Fibroblast of lung (primary cell): ENCODE results near the gene PRPSAP2. TPM values are rescaled to one million over a fixed set of nuclear protein-coding genes. Genes with fewer than 3 reads are reported as not detected.

Experiments used
- DNase-seq, 2 donors: peaks; one replicate each; pipeline versions ENCODE4 v3.0.0 to v3.0.0-alpha.2; 2010; ENCODE audit warnings: low read depth in 2 of 2
- H2AFZ ChIP-seq: 2 replicates; pipeline ENCODE4 v1.5.1; 2012; ENCODE audit warnings: low read length, control low read depth, inconsistent platforms
- H3K27ac ChIP-seq: 2 replicates; pipeline ENCODE4 v1.5.1; 2011; ENCODE audit warnings: low read length, control low read depth; ENCODE audit not compliant: insufficient read depth
- H3K27me3 ChIP-seq: 2 replicates; pipeline ENCODE4 v1.5.1; 2011; ENCODE audit warnings: mild to moderate bottlenecking, low read length; ENCODE audit not compliant: control insufficient read depth, insufficient read depth
- H3K36me3 ChIP-seq: 2 replicates; pipeline ENCODE4 v1.5.1; 2011; ENCODE audit warnings: low read length; ENCODE audit not compliant: control insufficient read depth, insufficient read depth
- H3K4me1 ChIP-seq: 2 replicates; pipeline ENCODE4 v1.5.1; 2011; ENCODE audit warnings: low read length; ENCODE audit not compliant: control insufficient read depth, insufficient read depth; ENCODE audit errors: extremely low read depth
- H3K4me2 ChIP-seq: 2 replicates; pipeline ENCODE4 v1.5.1; 2011; ENCODE audit warnings: low read length, control low read depth; ENCODE audit not compliant: insufficient read depth; ENCODE audit errors: extremely low read depth
- H3K4me3 ChIP-seq, 4 experiments: fragments of 200-600 bp in 1 of 4; sonication (generic) in 1 of 4; replicated peaks in 1 of 4; 2 replicates each; pipeline ENCODE4 v1.5.1; 2011 to 2016; ENCODE audit warnings: low read length in 4 of 4, low read depth in 3 of 4, mild to moderate bottlenecking in 3 of 4, control low read depth in 2 of 4, inconsistent platforms in 1 of 4, mixed read lengths in 1 of 4; ENCODE audit not compliant: insufficient read depth in 1 of 4; ENCODE audit errors: control extremely low read depth in 1 of 4
- H3K79me2 ChIP-seq: 2 replicates; pipeline ENCODE4 v1.5.1; 2012; ENCODE audit warnings: mild to moderate bottlenecking, low read length, inconsistent platforms; ENCODE audit not compliant: control insufficient read depth, insufficient read depth
- H3K9ac ChIP-seq: 2 replicates; pipeline ENCODE4 v1.5.1; 2011; ENCODE audit warnings: mild to moderate bottlenecking, low read length, control low read depth; ENCODE audit not compliant: insufficient read depth
- H3K9me3 ChIP-seq: 2 replicates; pipeline ENCODE4 v1.5.1; 2012; ENCODE audit warnings: low read depth, low read length; ENCODE audit not compliant: control insufficient read depth, insufficient read depth
- H4K20me1 ChIP-seq: 2 replicates; pipeline ENCODE4 v1.5.1; 2011; ENCODE audit warnings: low read length; ENCODE audit not compliant: control insufficient read depth, insufficient read depth; ENCODE audit errors: extremely low read depth
- CTCF ChIP-seq, 2 donors: IDR thresholded peaks in 1 of 2; conservative IDR thresholded peaks in 1 of 2; 1 replicate in 1 of 2; 2 replicates in 1 of 2; pipeline ENCODE4 v1.5.1; 2011 to 2012; ENCODE audit warnings: low read length in 2 of 2, control low read depth in 1 of 2, inconsistent platforms in 1 of 2, low read depth in 1 of 2, mild to moderate bottlenecking in 1 of 2
- EZH2 ChIP-seq: IDR thresholded peaks from 2 replicates; pipeline ENCODE4 v1.5.1; 2012; ENCODE audit warnings: low read length, control low read depth, mild to moderate bottlenecking; ENCODE audit errors: missing control alignments
- polyA plus RNA-seq, 2 donors: library from polyadenylated mRNA; depleted of rRNA in 1 of 2; stranded (reverse) in 1 of 2; unstranded in 1 of 2; fragments of >200 nt; gene quantifications; 2 replicates each; pipeline ENCODE4 v1.2.1, GENCODE V29; 2011 to 2012; ENCODE audit warnings: missing spikeins in 1 of 2
- total RNA-seq: library from RNA; depleted of rRNA; stranded (reverse); fragments of >200 nt; gene quantifications from 2 replicates; pipeline ENCODE4 v1.2.1, GENCODE V29; 2014

Gene PRPSAP2
- total and polyA plus RNA-seq, 2 donors (not counting 1 experiment from before 2014, with no cell fraction given): 23.1 to 47.4 TPM

- Histone ChIP-seq H3K79me2 (no peaks in the 10 kb centered on the region), H3K36me3 (peaks cover 2% of the 10 kb centered on the region), H3K4me3 (no peak overlapping the region), H3K9ac (no peak overlapping the region), H4K20me1 (no peaks in the 10 kb centered on the region), H3K27ac (no peak overlapping the region), H3K4me2 (no peak overlapping the region), H3K4me1 (no peaks in the 10 kb centered on the region), H3K9me3 (no peaks in the 10 kb centered on the region), H3K27me3 (no peaks in the 10 kb centered on the region), H2AFZ (no peak overlapping the region)
- TF ChIP-seq CTCF (conservative IDR thresholded peaks at IDR 0.05 in 1 of 2, IDR thresholded peaks at IDR 0.05 in 1 of 2; ENCODE audit: low read depth in 1 of 2, low read length in 2 of 2) (no peak), EZH2 (no peak)
- DNase-seq: no peak
Observed at GRCh38 chr17:18910326-18910725, 52.4 kb downstream of the PRPSAP2 start.

GRCh38 chr17:18910881-18911280 is 53.0 kb downstream of the PRPSAP2 start:
- Histone ChIP-seq H2AFZ (no peak overlapping the region), H3K27ac (no peak overlapping the region), H3K9ac (no peak overlapping the region), H4K20me1 (no peaks in the 10 kb centered on the region), H3K4me3 (no peak overlapping the region), H3K4me2 (no peak overlapping the region), H3K79me2 (no peaks in the 10 kb centered on the region), H3K4me1 (no peaks in the 10 kb centered on the region), H3K9me3 (no peaks in the 10 kb centered on the region), H3K36me3 (peaks cover 2% of the 10 kb centered on the region), H3K27me3 (no peaks in the 10 kb centered on the region)
- DNase-seq: no peak
- TF ChIP-seq CTCF (conservative IDR thresholded peaks at IDR 0.05 in 1 of 2, IDR thresholded peaks at IDR 0.05 in 1 of 2; ENCODE audit: low read depth in 1 of 2, low read length in 2 of 2) (no peak), EZH2 (no peak)

GRCh38 chr17:18916816-18917500 is 59.0 kb downstream of the PRPSAP2 start:
- TF ChIP-seq CTCF (conservative IDR thresholded peaks at IDR 0.05 in 1 of 2, IDR thresholded peaks at IDR 0.05 in 1 of 2; ENCODE audit: low read depth in 1 of 2, low read length in 2 of 2) (no peak), EZH2 (no peak)
- H3K36me3 ChIP-seq: peaks cover 4% of the 10 kb centered on the region
- no peaks in the 10 kb centered on the region for H3K79me2 ChIP-seq
- H3K4me3 ChIP-seq: no peak overlapping the region
- DNase-seq: peak in 1 of 2 donors; percentile 16
- H3K27me3 ChIP-seq: no peaks in the 10 kb centered on the region
- H2AFZ ChIP-seq: no peak overlapping the region
- no peaks in the 10 kb centered on the region for H3K9me3 ChIP-seq
- H3K4me1 ChIP-seq: no peaks in the 10 kb centered on the region
- no peak overlapping the region for H3K4me2 ChIP-seq
- no peak overlapping the region for H3K27ac ChIP-seq
- H3K9ac ChIP-seq: no peak overlapping the region
- H4K20me1 ChIP-seq: no peaks in the 10 kb centered on the region
